NCI-H82 treated with DMSO at 0.1 percent for 48 hours (cell line): ENCODE results near the gene MASTL.
A peak's percentile ranks its signal among the peaks of the same experiment; 100 is the strongest.
"Not testable (repeated sequence)": the region's sequence is repeated elsewhere in the genome, so short reads cannot be mapped to it uniquely, and the experiment has no call there.

Source experiments
- DNase-seq: peaks from one replicate; lab custom pipeline; 2025; ENCODE audit not compliant: unreplicated experiment; lab: John Stamatoyannopoulos, UW

Gene MASTL

DNA sequence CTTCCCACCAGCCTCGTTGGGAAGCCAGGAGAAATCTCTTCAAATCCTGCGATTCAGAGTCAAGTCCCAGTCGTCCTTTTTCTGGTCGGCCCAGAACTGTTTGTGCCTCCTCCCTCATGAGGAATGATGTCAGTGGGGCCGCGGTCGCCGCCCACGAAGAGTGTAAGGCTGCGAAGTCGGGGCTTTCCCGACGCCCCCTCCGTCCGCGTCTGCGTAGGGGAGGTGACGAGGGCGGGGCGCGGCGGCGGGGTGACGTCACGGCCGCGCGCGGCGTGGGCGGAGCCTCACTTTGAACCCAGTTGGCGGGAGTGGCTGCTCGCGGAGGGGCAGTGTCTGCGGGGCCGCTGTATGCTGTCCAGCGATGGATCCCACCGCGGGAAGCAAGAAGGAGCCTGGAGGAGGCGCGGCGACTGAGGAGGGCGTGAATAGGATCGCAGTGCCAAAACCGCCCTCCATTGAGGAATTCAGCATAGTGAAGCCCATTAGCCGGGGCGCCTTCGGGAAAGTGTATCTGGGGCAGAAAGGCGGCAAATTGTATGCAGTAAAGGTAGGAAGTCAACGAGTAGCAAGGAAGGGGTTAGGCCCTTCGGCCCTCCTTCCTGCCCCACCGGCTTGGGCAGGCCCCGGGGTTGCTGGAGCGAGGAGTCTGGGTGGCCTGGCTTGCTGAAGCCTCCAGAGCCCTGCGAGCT lies at the start of gene MASTL:
MASTL (plus strand) TSS at position 287 of the 689 bp plus-strand sequence; CDS start at position 362, 75 bp downstream.
- DNase-seq = peak; percentile 48

DNA sequence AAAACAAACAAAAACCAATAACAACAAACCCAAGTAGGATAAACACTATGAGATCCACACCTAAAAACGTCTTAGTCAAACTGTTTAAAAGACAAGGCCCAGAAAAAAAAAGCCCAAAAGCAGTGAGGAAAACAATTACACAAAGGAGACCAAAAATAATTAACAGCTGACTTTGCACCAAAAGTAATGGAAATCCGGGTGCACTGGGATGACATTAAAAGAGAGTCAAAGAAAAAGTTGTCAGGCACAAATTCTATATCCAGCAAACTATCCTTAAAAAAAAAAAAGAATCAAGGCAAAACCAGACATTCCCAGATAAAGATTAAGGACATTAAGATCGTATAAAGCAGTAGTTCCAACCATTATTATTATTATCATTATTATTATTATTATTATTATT lies 47.0 kb upstream of the MASTL start:
- DNase-seq = no peak

- DNase-seq = no peak
These were observed 20.8 kb upstream of the MASTL start for GRCh38 chr10:27134371-27134770.

DNA sequence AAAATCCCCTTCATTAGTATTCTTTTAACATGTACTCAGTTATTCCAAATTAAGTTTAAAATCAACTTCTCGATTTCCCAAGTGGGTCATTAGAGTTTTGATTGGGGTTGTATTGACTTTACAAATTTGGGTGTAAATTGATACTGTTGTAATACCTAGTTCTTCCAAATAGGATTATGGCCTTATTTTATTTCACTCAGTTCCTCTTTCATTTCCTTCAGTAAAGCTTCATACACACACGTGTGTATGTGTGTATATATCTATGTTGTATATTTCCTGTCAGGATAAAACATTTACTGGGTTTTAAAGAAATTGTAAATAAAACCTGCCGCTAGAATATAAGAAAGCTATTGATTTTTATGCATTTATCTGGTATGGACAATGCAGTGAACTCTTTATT lies 16.9 kb upstream of the MASTL start:
- no peak for DNase-seq

GRCh38 chr10:27143686-27144085 lies 11.5 kb upstream of the MASTL start:
- DNase-seq = no peak

DNA sequence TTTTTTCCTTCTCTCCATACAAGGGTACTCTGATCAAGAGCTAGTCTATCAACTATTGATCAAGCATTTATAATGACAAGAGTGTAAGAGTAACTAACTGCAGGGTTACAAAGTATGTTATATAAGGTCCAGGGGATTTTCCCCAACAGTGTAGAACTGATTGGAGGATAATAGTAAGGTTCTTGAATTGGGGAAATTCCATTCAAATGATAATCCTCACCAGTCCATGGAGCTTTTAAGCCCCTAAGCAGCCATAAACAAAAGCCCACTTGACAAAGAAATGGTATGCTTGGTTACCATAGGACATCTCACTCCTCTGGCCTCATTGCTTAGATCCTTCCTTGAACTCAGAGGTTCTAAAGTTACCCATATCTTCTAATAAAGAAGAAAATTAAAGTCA lies 9.2 kb upstream of the MASTL start:
- DNase-seq = no peak

- no peak for DNase-seq
These were observed 7.5 kb upstream of the MASTL start for GRCh38 chr10:27147701-27148100.

- no peak for DNase-seq
These were observed 4.9 kb upstream of the MASTL start for GRCh38 chr10:27150261-27150660.

- no peak for DNase-seq
These were observed 2.5 kb upstream of the MASTL start for GRCh38 chr10:27152687-27153086.

GRCh38 chr10:27153329-27153728 lies 1.8 kb upstream of the MASTL start:
- no peak for DNase-seq

DNA sequence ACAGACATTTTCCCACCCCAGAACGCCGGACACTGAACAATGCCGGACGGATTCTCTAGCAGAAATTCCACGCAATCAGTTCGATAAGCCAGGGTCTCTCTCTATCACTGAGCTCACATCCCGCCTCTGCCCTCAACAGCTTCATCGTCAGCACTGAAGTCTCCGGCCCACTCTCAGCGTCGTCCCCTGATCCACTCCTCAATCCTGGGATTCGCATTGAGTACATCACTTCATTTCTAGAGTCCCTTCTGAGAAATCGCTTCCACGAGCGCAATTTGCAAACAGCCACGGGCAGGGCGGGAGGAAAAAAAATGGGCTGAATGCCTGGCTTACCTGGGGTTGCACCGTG lies 1.3 kb upstream of the MASTL start:
- DNase-seq = no peak

- DNase-seq = not testable (repeated sequence)
These were observed 1.4 kb downstream of the MASTL start for GRCh38 chr10:27156566-27156965.

DNA sequence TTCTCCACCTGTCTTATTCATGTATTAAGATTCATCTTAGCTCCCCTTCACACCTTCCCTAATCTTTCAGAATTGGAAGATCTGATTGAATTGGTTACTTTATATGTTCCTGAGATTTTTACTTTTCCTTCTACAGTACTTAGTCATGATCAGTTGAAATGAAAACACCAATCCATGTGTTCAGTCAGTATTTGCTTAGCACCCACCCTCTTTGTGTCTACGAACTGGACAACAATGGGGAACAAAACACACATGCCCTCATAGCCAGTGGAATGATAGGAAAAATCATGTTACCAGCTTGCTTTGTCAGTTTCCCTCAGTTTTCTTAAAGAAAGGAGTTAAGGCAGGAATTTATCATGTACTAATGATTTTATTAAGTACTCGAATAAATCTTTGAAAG lies 2.0 kb downstream of the MASTL start:
- DNase-seq = no peak

GRCh38 chr10:27158421-27158820 lies 3.3 kb downstream of the MASTL start:
- DNase-seq = no peak

GRCh38 chr10:27169849-27170248 lies 14.7 kb downstream of the MASTL start:
- no peak for DNase-seq

DNA sequence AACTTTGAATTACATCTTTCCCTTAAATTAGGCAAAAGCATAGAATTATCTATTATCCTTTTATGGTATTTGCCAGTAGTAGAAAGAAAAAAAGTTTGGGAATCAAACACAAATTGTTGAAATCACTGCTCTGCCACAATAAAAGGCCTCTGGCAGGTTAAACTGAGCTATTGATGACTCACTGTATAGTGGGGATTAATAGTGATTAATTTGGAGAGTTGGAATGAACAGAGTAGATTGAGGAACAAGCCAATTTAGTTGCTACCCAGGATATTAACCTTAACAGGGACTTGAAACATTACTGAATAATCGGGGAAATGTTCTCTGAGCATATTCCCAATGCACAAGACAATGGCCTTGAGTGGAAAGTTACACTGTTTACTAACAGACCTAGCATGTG lies 33.1 kb downstream of the MASTL start:
- no peak for DNase-seq

DNA sequence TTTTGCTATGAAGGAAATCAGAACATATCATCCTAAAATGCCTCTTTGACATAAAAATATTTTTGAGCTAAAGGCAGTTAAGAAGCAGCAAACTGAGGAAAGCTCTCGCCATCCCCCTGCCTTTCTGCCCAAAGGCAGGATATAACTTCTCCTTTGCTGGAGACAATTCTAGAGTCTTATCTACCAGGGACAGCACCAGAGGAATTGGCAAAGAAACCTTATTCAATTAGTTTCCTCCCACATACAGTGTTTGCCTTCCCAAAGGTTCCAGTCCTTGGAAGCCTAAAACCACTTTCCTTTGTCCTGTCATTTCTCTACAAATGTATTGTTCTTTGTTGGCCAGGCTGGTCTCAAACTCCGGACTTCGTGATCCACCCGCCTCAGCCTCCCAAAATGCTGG lies 33.7 kb downstream of the MASTL start:
- DNase-seq = no peak

DNA sequence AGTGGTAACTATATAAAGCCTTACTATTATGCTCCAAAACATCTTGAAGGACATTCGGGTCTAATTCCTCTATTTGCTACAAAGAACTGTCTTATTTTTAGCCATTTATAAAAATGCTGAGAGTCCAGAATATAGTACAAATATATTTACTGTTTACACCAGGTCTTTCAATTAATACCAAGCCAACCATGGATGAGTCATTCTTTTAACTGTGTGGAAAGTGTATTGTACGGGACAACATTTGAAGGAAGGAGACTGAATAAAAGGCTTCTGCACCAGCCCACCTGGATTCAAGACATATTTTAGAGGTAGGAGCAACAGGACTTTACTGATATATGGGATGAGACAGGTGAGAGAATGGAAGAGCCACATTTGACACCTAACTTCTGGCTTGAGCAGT lies 35.4 kb downstream of the MASTL start:
- no peak for DNase-seq

- no peak for DNase-seq
These were observed 37.1 kb downstream of the MASTL start for GRCh38 chr10:27192284-27192683.

DNA sequence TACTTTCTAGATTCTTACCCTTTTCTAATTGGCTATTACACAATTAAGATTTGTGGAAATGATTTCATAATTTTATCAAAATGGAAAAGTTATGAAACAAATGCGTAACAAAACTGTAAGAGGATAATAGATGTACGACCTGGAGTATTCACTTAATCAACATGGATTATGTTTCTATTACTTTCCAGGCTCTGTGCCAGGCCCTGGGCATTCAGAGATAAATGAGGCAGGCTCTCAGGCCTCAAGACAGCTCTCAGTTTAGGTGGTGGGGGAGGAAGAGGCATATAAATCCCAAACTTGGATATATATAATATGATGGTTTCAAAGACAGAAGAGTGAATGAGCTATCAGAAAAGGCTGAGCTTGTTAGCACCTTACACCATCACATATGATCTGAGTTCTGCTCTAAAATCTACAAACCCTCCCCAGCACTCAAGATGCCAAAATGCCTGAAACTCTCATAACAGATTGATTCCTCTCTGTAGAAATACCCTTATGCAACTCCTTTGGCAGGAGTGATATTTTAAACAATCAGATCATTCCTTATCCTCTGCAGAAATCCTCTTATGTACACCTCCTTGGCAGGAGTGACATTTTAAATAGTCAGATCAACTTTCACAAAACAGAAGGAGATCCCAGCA lies 42.9 kb downstream of the MASTL start:
- peak; percentile 73 for DNase-seq

DNA sequence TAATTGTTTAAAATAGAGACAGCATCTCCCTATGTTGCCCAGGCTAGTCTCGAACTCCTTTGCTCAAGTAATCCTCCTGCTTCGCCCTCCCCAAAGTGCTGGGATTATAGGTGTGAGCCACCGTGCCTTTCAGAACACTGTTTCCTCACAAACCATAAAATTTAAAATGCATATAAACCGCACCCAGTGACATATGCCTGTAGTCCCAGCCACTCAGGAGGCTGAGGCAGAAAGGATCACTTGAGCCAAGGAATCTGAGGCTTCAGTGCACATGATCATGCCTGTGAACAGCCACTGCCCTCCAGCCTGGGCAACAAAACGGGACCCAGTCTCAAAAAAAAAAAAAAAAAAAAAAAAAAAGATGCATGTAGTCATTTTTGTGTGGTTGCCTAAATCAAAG lies 48.7 kb downstream of the MASTL start:
- DNase-seq = no peak

GRCh38 chr10:27207350-27207749 lies 52.2 kb downstream of the MASTL start:
- DNase-seq = peak; percentile 60

GRCh38 chr10:27223964-27224363 lies 68.8 kb downstream of the MASTL start:
- no peak for DNase-seq
